OCI-LY1 (cell line): ENCODE measurements around the gene CABCOCO1.

Experiments used
- EZH2 ChIP-seq: fragments of 200-600 bp; sonication (generic), shearing (Covaris generic); IDR thresholded peaks from 2 replicates; pipeline ENCODE4 v1.8.0; 2017; ENCODE audit warnings: borderline replicate concordance, mixed run types, mild to moderate bottlenecking, antibody characterized with exemption, low read length, moderate library complexity, mixed read lengths
- TF ChIP-seq, protein P1 (sequence below): fragments of 200-600 bp; sonication (generic), shearing (Covaris generic); IDR thresholded peaks from 2 replicates; pipeline ENCODE4 v1.5.1; 2017; ENCODE audit warnings: mild to moderate bottlenecking, antibody characterized with exemption, low read length, moderate library complexity, mixed read lengths

DNA sequence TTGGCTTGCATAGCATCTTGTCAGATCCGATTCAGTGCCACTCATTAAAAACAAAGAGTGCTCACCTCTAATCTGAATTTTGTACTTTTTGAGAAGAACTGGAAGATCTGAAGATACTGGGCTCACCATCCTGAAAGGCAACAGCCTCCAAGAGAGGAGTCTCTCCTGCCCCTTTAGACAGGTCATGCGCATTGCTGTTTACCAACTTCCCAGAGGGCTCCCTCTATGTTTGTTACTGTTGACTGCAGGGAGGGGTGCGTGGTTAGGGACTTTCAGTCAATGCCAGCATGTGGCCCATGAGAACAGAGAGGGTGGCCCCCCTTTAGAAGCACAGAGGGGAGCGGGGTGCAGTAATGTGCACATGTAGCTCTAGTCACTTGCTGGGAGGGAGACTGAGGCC is 33.2 kb upstream of the CABCOCO1 start:
- TF ChIP-seq, protein P1, sequence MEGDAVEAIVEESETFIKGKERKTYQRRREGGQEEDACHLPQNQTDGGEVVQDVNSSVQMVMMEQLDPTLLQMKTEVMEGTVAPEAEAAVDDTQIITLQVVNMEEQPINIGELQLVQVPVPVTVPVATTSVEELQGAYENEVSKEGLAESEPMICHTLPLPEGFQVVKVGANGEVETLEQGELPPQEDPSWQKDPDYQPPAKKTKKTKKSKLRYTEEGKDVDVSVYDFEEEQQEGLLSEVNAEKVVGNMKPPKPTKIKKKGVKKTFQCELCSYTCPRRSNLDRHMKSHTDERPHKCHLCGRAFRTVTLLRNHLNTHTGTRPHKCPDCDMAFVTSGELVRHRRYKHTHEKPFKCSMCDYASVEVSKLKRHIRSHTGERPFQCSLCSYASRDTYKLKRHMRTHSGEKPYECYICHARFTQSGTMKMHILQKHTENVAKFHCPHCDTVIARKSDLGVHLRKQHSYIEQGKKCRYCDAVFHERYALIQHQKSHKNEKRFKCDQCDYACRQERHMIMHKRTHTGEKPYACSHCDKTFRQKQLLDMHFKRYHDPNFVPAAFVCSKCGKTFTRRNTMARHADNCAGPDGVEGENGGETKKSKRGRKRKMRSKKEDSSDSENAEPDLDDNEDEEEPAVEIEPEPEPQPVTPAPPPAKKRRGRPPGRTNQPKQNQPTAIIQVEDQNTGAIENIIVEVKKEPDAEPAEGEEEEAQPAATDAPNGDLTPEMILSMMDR, result no peak
- TF ChIP-seq EZH2, result no peak
